Astrocyte of the cerebellum (primary cell): Measurements from ENCODE around the gene PDILT.
"Not testable (repeated sequence)": the region's sequence is repeated elsewhere in the genome, so short reads cannot be mapped to it uniquely, and the experiment has no call there.

Source experiments
- DNase-seq: peaks from one replicate; pipeline ENCODE4 v3.0.0-alpha.2; 2011; ENCODE audit warnings: low read depth
- H3K4me3 ChIP-seq: 2 replicates; pipeline ENCODE4 v1.5.1; 2011; ENCODE audit warnings: mild to moderate bottlenecking, low read depth, low read length, moderate library complexity
- CTCF ChIP-seq: IDR thresholded peaks from 2 replicates; pipeline ENCODE4 v1.5.1; 2012; ENCODE audit warnings: low read length, low read depth, moderate library complexity, mild to moderate bottlenecking; ENCODE audit errors: missing control alignments
- in situ Hi-C: cut with HindIII; loops from 2 replicates; pipeline ENCODE4 v1.10.0; 2017; ENCODE audit warnings: low sequenced_read_pairs

PDILT gene

DNA sequence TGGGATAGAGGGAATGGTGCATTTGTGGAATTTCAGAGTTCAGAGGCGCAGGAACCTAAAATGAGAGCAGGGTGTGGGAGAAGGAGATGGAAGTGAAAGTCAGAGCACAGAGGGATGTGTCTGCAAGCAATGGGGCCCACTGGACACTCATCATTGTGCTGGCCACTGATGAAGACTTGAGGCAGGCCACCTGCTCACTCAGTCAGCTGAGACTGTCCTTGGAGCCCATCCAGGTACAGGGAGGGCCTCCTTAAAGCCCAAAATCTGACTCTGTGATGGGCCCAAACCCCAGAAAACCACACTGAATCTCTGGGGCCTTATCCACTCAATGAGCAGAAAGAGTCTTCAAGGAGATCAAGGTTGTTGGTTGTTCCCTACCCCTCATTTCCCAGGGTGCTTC lies 82.9 kb downstream of the PDILT start:
- H3K4me3 ChIP-seq: no peak overlapping the region
- DNase-seq: no peak
- no peak for TF ChIP-seq CTCF
- in situ Hi-C loops: no loop called here

GRCh38 chr16:20321051-20321450 lies 83.5 kb downstream of the PDILT start:
- H3K4me3 ChIP-seq, in situ Hi-C loops, DNase-seq: not testable (repeated sequence)

DNA sequence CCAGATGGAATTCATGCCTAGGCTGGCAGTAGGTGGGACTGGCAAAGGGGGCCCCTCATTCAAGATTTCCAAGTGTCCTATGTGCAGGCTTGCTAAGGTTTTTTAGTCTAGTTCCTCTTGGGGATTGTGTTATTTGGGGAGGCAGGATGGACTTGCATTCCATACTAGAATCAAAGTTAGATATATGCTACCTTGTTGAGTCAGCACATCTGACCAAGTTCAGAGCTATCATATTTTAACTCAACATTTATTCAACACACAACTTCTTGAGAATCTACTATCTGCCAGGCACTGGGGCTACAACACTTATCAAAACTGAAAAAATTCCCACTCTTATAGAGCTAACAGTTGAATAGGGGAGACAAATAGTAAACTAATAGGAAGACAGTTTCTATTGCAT lies 83.9 kb downstream of the PDILT start:
- in situ Hi-C loops: no loop called here
- H3K4me3 ChIP-seq: no peak overlapping the region
- no peak for DNase-seq
- TF ChIP-seq CTCF: no peak

GRCh38 chr16:20320178-20320577 lies 84.4 kb downstream of the PDILT start:
- DNase-seq: no peak
- TF ChIP-seq CTCF: no peak
- no peak overlapping the region for H3K4me3 ChIP-seq
- in situ Hi-C loops: no loop called here

- no peak overlapping the region for H3K4me3 ChIP-seq
- in situ Hi-C loops: no loop called here
- TF ChIP-seq CTCF: no peak
- DNase-seq: no peak
Observed at GRCh38 chr16:20319406-20319805, 85.1 kb downstream of the PDILT start.

- DNase-seq: no peak
- no peak overlapping the region for H3K4me3 ChIP-seq
- in situ Hi-C loops: no loop called here
- no peak for TF ChIP-seq CTCF
Observed at GRCh38 chr16:20318437-20318836, 86.1 kb downstream of the PDILT start.

DNA sequence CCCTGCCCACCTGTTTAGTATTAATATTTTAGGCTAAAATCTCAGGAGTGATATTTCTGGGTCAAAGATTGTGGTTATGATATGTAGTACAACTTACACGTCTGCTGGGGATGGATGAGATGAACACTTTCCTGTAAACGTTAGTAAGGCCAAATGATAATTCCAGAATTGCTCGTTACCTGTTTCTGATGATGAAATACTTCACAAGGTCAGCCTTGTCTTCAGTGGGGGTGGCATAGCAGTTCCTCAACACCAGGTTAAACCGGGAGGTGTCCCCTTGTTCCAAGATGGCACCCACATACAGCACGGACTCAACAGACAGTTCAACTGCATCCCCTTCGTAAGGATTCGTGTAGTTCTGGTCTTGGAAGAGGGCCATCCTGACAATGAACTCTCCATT lies 86.5 kb downstream of the PDILT start:
- DNase-seq: no peak
- no peak overlapping the region for H3K4me3 ChIP-seq
- in situ Hi-C loops: no loop called here
- TF ChIP-seq CTCF: no peak
